ENCODE results near the gene NHSL1. TPM values are rescaled to one million over a fixed set of nuclear protein-coding genes. Genes with fewer than 3 reads are reported as not detected.

Gene NHSL1
- total and polyA plus RNA-seq, 2 donors (not counting 3 experiments of a cell fraction or from before 2014, with no cell fraction given), result 24.8 to 55.0 TPM

GRCh38 chr6:138543657-138544056 lies 44.4 kb upstream of the NHSL1 start:
- FAIRE-seq (no peak), DNase-seq (ENCODE audit: low read depth, low spot score) (peak; percentile 20)
- Histone ChIP-seq H3K9me1 (replicated peaks; ENCODE audit: control insufficient read depth, extremely low read depth, insufficient read depth, low read length) (no peaks in the 10 kb centered on the region), H3K4me3 (replicated peaks in 1 of 3; ENCODE audit: insufficient read depth in 1 of 3, low read depth in 1 of 3, low read length in 3 of 3) (peak overlapping the region; percentile 7 to 76 (median 10)), H3K79me2 (ENCODE audit: control insufficient read depth, insufficient read depth, low read length) (peaks cover 81% of the 10 kb centered on the region), H3K36me3 (ENCODE audit: control insufficient read depth in 2 of 2, extremely low read depth in 1 of 2, insufficient read depth in 2 of 2, low read length in 2 of 2) (no peaks in the 10 kb centered on the region), H3K4me1 (ENCODE audit: control insufficient read depth, extremely low read depth, insufficient read depth, low read length) (peaks cover 61% of the 10 kb centered on the region), H3K9me3 (replicated peaks; ENCODE audit: control insufficient read depth, insufficient read depth, low read length) (no peaks in the 10 kb centered on the region), H3K27me3 (ENCODE audit: control insufficient read depth in 2 of 2, insufficient read depth in 2 of 2, low read length in 2 of 2) (no peaks in the 10 kb centered on the region), H4K20me1 (replicated peaks; ENCODE audit: control insufficient read depth, extremely low read depth, insufficient read depth, low read length) (no peaks in the 10 kb centered on the region), H3K27ac (ENCODE audit: insufficient read depth, low read depth, low read length) (no peak overlapping the region), H3K9ac (replicated peaks; ENCODE audit: extremely low read depth, insufficient read depth, low read length) (no peak overlapping the region), H2AFZ (ENCODE audit: low read depth, low read length) (no peak overlapping the region), H3K4me2 (ENCODE audit: insufficient read depth, low read length) (peak overlapping the region; percentile 81)
- no TSS peak for BruUV-seq (replicated peaks)
- POLR2A ChIA-PET, result no interaction called here
- intact Hi-C loops (cut with micrococcal nuclease) (loop anchor here (2.0 kb wide), 2 partner anchors 23 to 29 kb away; no protein-coding TSS in a partner anchor), dilution Hi-C loops (cut with MboI; ENCODE audit: extremely low pct_ligation_motif_present, low sequenced_read_pairs) (no loop called here)
- TF ChIP-seq POLR2AphosphoS5 (IDR thresholded peaks at IDR 0.05; ENCODE audit: insufficient read depth, low read depth, low read length) (no peak), FOS (IDR thresholded peaks at IDR 0.05; ENCODE audit: borderline replicate concordance, insufficient read depth, low read length) (no peak), MAX (IDR thresholded peaks at IDR 0.05; ENCODE audit: insufficient read depth, insufficient read length) (no peak), POLR2A (IDR thresholded peaks at IDR 0.05; ENCODE audit: low read depth, low read length) (no peak), EZH2 (IDR thresholded peaks at IDR 0.05; ENCODE audit: borderline replicate concordance, low read depth, low read length, severe bottlenecking) (no peak), JUN (IDR thresholded peaks at IDR 0.05; ENCODE audit: borderline replicate concordance, insufficient read depth, insufficient read length, low read depth) (no peak), GATA2 (IDR thresholded peaks at IDR 0.05; ENCODE audit: insufficient read depth, insufficient read length, low read depth, low read length) (no peak), MYC (IDR thresholded peaks at IDR 0.05; ENCODE audit: low read depth, low read length) (no peak)
- TF ChIP-seq, protein P1, sequence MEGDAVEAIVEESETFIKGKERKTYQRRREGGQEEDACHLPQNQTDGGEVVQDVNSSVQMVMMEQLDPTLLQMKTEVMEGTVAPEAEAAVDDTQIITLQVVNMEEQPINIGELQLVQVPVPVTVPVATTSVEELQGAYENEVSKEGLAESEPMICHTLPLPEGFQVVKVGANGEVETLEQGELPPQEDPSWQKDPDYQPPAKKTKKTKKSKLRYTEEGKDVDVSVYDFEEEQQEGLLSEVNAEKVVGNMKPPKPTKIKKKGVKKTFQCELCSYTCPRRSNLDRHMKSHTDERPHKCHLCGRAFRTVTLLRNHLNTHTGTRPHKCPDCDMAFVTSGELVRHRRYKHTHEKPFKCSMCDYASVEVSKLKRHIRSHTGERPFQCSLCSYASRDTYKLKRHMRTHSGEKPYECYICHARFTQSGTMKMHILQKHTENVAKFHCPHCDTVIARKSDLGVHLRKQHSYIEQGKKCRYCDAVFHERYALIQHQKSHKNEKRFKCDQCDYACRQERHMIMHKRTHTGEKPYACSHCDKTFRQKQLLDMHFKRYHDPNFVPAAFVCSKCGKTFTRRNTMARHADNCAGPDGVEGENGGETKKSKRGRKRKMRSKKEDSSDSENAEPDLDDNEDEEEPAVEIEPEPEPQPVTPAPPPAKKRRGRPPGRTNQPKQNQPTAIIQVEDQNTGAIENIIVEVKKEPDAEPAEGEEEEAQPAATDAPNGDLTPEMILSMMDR (IDR thresholded peaks at IDR 0.05; ENCODE audit: extremely low read depth in 1 of 2, insufficient read depth in 1 of 2, low read depth in 1 of 2, low read length in 2 of 2), result no peak
- CTCF ChIA-PET, result interaction anchor here (0.8 to 1.5 kb wide), 5 partner anchors 16 to 26 kb away, joined by 3 to 7 read pairs (median 5); no protein-coding TSS in a partner anchor

Data from endothelial cell of umbilical vein (primary cell).